Neuron (in vitro differentiated cells): ENCODE data around the gene ADRB1.

Experiments
- H2AFZ ChIP-seq: one replicate; pipeline ENCODE4 v1.6.1; 2013; ENCODE audit warnings: low read depth, mild to moderate bottlenecking, inconsistent platforms, low read length, moderate library complexity
- H3K27me3 ChIP-seq: one replicate; pipeline ENCODE4 v1.6.1; 2013; ENCODE audit warnings: low read length; ENCODE audit not compliant: insufficient read depth
- H3K36me3 ChIP-seq: one replicate; pipeline ENCODE4 v1.6.1; 2013; ENCODE audit warnings: low read length; ENCODE audit not compliant: insufficient read depth
- H3K4me1 ChIP-seq: one replicate; pipeline ENCODE4 v1.6.1; 2013; ENCODE audit warnings: low read length; ENCODE audit not compliant: insufficient read depth
- H3K4me3 ChIP-seq: 2 replicates; pipeline ENCODE4 v1.5.1; 2013; ENCODE audit warnings: mild to moderate bottlenecking, low read length, moderate library complexity
- H3K9me3 ChIP-seq: one replicate; pipeline ENCODE4 v1.6.1; 2013; ENCODE audit warnings: low read length

ADRB1 gene

DNA sequence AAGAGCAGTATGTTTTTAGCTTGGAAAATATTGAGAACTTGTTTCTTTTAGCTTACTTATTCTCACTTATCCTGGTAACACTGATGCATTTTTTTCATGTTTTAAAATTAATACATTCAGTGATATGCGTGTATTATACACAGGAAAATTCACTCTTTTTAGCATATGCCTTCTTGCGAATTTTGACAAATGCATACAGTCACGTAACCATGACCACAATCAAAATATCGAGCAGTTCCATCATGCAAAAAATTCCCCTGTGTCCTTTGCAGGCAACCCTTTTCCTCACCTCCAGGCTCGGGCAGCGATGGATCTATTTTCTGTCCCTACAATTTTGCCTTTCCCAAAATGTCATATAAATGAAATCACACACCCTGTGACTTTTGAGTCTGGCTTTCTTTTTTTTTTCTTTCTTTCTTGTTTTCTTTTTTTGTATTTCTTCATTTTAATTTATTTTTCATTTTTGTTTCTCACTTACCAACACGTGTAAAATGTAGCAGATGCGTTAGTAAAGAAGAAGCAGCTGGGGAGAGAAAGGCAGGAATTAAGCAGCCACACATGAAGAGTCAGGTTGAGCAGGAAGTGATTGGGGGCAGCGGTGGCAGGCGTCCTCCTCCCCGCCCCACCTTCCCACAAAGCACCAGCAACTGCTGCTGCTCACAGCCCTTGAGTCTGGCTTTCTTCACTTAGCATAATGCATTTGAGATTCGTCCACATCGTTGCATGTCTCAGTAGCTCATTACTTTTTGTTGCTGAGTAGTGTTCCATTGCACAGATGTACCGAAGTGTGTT, 29.9 kb downstream of the ADRB1 start:
- Histone ChIP-seq H3K4me1 (peaks cover 3% of the 10 kb centered on the region), H2AFZ (no peak overlapping the region), H3K27me3 (no peaks in the 10 kb centered on the region), H3K36me3 (no peaks in the 10 kb centered on the region), H3K9me3 (no peaks in the 10 kb centered on the region), H3K4me3 (no peak overlapping the region)

DNA sequence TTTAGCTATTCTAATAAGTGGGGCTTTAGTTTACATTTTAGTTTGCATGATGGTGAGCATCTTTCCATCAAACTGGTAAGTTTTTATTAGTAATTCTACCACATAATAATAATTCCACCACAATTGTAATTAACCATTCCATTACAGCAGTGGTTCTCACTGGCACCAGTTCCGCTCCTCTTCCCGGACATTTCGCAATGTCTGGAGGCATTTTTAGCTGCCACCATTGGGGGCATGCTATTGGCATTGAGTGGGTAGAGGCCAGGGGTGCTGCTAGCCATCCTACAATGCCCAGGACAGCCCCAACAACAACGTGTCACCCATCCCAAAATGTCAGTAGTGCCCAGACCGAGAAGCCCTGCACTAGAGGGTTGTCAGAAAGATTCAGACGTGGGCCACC, 31.4 kb downstream of the ADRB1 start:
- Histone ChIP-seq H3K4me1 (peaks cover 12% of the 10 kb centered on the region), H3K27me3 (no peaks in the 10 kb centered on the region), H3K9me3 (no peaks in the 10 kb centered on the region), H3K36me3 (no peaks in the 10 kb centered on the region), H3K4me3 (no peak overlapping the region), H2AFZ (no peak overlapping the region)

DNA sequence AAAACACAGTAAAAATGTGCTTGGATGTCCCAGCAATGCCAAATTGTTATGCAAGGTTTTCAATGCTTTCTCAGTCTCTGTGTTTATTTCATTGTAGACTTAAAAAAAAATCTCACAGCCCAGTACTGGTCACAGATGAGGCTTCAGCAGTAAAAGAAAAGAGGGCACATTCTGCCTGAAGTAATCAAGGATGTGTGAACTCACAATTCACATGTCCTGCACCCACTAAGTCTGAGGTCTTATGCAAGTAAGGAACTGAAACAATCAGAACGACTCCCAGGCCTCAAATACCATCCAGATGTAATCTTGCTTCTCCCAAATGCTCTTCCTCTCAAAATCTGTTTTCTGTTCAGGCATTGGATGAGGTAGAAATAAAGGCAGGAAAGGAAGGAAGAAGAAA, 33.7 kb downstream of the ADRB1 start:
- H2AFZ ChIP-seq, result no peak overlapping the region
- no peaks in the 10 kb centered on the region for H3K27me3 ChIP-seq
- peaks cover 12% of the 10 kb centered on the region for H3K4me1 ChIP-seq
- H3K9me3 ChIP-seq, result no peaks in the 10 kb centered on the region
- H3K36me3 ChIP-seq, result no peaks in the 10 kb centered on the region
- H3K4me3 ChIP-seq, result no peak overlapping the region

DNA sequence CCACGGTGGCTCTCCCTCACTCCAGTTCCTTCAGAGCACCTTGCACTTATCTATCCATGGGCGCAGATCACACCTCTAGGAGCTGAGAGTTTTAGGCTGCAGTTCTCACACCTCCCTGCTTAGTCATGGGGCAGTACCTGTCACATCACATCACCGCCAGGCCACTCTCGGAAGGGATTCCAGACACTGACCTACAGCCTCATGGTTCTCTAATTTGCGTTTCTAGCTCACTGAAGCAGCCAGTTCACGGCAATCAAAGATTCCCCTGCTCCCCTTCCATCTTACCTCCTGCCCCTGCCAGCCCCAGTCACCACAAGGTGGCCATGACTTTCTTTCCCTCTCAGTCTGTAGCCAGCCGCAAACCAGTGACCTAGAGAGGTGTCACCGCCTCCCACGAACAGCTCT, 34.2 kb downstream of the ADRB1 start:
- Histone ChIP-seq H3K27me3 (no peaks in the 10 kb centered on the region), H3K4me3 (no peak overlapping the region), H3K9me3 (no peaks in the 10 kb centered on the region), H2AFZ (no peak overlapping the region), H3K36me3 (no peaks in the 10 kb centered on the region), H3K4me1 (peaks cover 12% of the 10 kb centered on the region)

DNA sequence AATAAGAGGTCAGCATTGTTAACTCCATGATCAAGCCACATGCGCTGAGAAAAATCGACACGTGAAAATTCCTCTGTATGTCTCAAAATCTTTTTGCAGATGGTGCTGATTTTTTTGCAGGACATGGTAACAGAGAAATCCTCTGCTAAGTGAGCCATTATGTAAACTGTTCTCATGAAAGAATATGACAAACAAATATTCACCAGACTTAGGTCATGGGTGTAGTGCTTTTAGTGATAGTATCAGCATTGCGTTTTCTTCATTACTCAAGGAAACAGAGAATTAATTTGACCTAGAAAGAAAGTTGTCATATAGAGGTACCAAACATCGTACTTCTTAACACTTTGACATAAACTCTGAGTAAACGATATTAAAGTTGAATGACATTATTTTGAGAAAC, 34.7 kb downstream of the ADRB1 start:
- Histone ChIP-seq H3K9me3 (no peaks in the 10 kb centered on the region), H3K36me3 (no peaks in the 10 kb centered on the region), H3K27me3 (no peaks in the 10 kb centered on the region)

DNA sequence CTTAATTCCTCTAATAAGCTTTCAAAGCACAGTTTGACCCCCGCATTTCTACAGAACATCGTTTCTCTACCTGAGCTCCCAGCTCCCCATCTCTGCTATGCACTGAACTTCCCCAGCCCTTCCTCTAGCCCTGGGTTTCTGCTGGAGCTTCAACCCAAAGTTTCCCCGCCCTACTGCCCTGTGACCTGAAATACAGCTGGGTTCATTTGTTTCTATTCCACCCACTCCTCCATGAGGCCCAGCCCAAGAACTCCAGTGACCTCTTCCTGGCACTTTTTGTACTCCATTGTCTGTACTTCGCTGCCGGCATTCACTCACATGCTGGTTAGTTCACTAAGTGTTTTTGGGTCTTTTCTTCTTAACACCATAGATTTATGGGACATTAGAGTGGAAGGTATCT, 35.8 kb downstream of the ADRB1 start:
- no peaks in the 10 kb centered on the region for H3K36me3 ChIP-seq
- H2AFZ ChIP-seq, result no peak overlapping the region
- no peak overlapping the region for H3K4me3 ChIP-seq
- no peaks in the 10 kb centered on the region for H3K27me3 ChIP-seq
- no peaks in the 10 kb centered on the region for H3K9me3 ChIP-seq
- peaks cover 12% of the 10 kb centered on the region for H3K4me1 ChIP-seq

More for the DNA sequence above, 34.7 kb downstream of the ADRB1 start:
- Histone ChIP-seq H2AFZ (no peak overlapping the region), H3K4me3 (no peak overlapping the region), H3K4me1 (peaks cover 12% of the 10 kb centered on the region)

DNA sequence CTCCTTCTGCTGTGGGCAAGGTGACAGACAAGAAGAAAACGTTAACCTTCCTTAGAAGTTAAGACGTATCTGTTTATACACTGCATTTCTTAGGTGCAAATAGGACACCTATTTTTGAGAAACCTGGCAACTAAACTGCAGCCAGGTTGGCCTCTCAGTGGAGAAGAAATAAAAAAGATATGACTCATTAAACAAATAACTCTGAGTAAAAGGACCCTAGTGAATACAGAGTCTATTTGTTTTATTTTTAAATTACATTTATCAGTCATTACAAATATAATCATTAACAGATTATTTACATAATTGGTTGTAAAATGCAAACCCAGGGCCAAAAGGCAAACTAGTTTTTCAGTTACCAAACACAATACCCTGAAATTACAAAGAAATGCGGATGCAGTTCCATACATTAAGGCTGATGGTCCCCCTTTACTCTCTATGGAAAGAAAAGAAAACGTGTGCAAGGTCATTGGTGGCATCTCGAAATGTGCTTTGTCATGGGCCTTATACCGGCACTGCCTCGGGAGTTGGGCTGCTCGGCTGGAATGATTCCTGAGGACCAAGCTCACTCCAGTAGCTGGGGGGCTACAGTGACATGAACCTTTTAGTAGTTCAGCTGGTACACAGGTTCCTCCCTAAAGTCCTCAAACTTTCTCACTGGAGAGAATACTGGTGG, 38.4 kb downstream of the ADRB1 start:
- no peak overlapping the region for H3K4me3 ChIP-seq
- H3K9me3 ChIP-seq, result no peaks in the 10 kb centered on the region
- H2AFZ ChIP-seq, result no peak overlapping the region
- no peaks in the 10 kb centered on the region for H3K27me3 ChIP-seq
- peaks cover 15% of the 10 kb centered on the region for H3K4me1 ChIP-seq
- no peaks in the 10 kb centered on the region for H3K36me3 ChIP-seq

DNA sequence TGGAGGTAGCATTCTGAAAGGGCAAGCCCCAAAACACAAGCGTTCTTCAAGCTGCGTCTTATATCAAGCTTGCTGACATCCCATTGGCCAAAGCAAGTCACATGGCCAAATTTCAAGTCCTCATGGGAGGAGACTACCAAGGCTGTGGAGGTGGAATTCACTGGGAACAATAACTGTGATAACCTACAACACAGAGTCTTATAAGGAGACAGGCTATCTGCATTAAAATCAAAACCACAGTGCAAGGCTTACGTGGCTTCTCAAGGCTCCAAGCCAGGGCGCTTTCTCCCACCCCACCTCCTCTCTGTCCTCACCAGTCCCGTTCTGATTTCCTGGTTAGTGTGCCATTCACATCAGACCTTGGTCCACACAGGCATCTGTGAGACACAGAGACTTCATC, 39.4 kb downstream of the ADRB1 start:
- Histone ChIP-seq H3K4me1 (peaks cover 15% of the 10 kb centered on the region), H3K9me3 (no peaks in the 10 kb centered on the region), H2AFZ (no peak overlapping the region), H3K36me3 (no peaks in the 10 kb centered on the region), H3K4me3 (no peak overlapping the region), H3K27me3 (no peaks in the 10 kb centered on the region)

DNA sequence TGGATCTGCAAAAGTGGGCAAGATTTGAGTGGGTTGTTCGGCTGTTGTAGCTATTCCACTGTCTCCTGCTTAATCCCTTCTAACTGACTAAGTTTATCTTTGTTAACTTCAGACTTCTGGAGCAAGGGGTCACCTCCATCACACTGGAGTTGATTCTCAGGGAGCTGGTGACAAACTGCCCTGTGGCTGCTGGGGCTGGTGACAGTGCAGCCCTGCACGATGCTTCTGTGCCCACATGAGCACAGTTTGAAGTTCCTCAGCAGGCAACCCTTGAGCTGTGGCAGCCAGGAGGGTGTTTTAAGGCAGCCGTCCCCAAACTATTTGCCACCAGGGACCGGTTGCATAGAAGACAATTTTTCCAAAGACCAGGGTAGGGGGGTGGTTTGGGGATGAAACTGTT, 40.5 kb downstream of the ADRB1 start:
- Histone ChIP-seq H2AFZ (no peak overlapping the region), H3K4me1 (peaks cover 10% of the 10 kb centered on the region), H3K4me3 (no peak overlapping the region), H3K36me3 (no peaks in the 10 kb centered on the region), H3K27me3 (no peaks in the 10 kb centered on the region), H3K9me3 (no peaks in the 10 kb centered on the region)

DNA sequence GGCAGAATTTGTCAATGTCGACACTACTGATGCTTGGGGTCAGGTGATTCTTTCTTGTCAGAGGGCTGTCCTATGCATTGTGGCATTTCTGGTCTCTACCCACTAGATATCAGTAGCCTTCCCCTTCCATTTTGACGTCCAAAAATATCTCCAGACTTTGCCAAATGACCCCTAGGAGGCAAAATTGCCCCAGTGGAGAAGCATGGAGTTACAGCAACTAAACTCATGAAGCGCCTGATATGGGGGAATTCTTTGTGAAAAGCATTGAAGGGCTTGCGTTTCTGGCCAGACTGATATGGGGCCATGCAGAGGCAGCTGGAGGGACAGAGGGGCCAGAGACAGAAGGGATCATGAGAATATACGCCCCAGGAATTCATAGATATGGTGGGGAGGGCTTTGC, 43.6 kb downstream of the ADRB1 start:
- H3K36me3 ChIP-seq, result no peaks in the 10 kb centered on the region
- H3K4me1 ChIP-seq, result peaks cover 2% of the 10 kb centered on the region
- no peak overlapping the region for H3K4me3 ChIP-seq
- H3K27me3 ChIP-seq, result no peaks in the 10 kb centered on the region
- H3K9me3 ChIP-seq, result no peaks in the 10 kb centered on the region
- no peak overlapping the region for H2AFZ ChIP-seq

DNA sequence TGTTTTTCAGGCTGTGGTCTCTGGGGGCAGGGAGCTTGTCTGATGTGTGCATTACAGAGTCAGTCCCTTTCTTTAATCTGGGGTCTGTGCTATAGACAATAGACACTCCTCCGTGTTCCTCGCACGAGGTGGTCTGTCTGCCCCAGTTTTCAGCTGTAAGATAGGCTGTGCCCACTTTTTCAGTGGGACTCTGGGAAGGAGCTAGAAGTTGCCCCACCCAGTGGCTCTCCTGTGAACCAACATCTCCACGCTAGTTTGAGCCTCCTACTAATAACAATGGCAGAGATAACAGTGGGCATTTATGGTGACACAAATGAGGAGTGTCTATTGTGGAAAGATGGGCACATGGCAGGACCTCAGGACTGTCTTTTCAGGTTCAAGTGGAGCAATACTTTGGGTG, 44.0 kb downstream of the ADRB1 start:
- H2AFZ ChIP-seq, result no peak overlapping the region
- no peaks in the 10 kb centered on the region for H3K27me3 ChIP-seq
- no peaks in the 10 kb centered on the region for H3K36me3 ChIP-seq
- no peaks in the 10 kb centered on the region for H3K9me3 ChIP-seq
- H3K4me3 ChIP-seq, result no peak overlapping the region
- H3K4me1 ChIP-seq, result peaks cover 2% of the 10 kb centered on the region

DNA sequence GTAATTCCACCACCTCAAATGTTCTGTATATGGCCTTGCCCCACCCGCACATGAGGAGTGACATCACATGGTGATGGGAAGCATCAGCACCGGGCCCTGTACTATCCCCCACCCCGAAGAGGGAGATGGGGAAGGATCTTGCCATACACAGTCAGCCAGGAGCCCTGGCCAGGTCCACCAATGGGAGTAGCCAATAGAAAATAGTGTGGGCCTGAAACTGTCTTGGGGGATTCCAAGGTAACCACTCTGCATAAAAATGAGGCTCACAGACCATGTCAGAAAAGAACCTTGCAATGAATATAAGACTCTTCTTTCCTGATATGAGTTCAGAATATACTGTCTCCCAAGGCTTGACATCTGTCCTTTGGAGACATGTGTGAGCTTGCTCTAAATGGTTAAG, 51.1 kb downstream of the ADRB1 start:
- Histone ChIP-seq H3K36me3 (no peaks in the 10 kb centered on the region), H3K9me3 (no peaks in the 10 kb centered on the region), H2AFZ (no peak overlapping the region), H3K4me1 (no peaks in the 10 kb centered on the region), H3K27me3 (peaks cover 23% of the 10 kb centered on the region), H3K4me3 (no peak overlapping the region)

DNA sequence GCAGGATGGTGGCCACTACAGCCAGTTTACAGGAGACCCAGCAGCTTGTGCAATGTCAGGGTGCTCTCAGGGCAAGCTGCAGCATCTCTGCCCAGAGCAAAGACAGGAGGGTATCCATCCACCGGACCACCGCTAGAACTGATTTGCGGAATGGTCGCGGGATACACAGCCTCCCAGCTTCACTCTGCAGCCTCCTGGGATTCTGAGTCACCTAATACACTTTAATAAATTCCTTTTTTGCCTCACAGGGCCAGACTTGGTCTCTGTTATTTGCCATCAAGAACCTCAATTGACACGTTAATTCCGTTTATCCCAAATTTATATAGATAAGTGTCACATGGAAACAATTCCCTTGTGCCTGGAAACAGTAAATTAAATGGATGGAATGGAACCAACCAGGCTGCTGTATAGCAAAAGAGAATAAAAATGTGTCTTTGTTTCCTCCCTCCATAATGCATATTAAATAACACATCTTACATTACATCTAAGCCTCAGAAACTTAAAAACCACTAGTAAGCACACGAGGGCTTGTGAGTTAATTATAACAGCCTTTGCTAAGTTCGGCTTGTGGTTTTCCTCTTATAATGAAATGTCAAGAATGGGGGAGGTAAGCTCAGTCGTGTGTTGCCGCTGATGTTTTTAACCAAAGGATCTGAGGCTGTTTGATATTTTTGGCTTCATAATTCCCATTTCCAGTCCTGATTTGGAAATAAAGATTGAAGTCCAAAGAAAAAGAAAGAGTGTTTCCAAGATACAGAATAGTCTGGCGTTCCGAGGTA, 52.1 kb downstream of the ADRB1 start:
- peaks cover 32% of the 10 kb centered on the region for H3K27me3 ChIP-seq
- H3K4me1 ChIP-seq, result no peaks in the 10 kb centered on the region
- H2AFZ ChIP-seq, result no peak overlapping the region

More for the DNA sequence above, 52.1 kb downstream of the ADRB1 start:
- no peaks in the 10 kb centered on the region for H3K9me3 ChIP-seq
- no peaks in the 10 kb centered on the region for H3K36me3 ChIP-seq
- H3K4me3 ChIP-seq, result no peak overlapping the region
